ENCODE measurements around the gene TTC29.
"Not testable (repeated sequence)": the region's sequence is repeated elsewhere in the genome, so short reads cannot be mapped to it uniquely, and the experiment has no call there.

Gene TTC29

DNA sequence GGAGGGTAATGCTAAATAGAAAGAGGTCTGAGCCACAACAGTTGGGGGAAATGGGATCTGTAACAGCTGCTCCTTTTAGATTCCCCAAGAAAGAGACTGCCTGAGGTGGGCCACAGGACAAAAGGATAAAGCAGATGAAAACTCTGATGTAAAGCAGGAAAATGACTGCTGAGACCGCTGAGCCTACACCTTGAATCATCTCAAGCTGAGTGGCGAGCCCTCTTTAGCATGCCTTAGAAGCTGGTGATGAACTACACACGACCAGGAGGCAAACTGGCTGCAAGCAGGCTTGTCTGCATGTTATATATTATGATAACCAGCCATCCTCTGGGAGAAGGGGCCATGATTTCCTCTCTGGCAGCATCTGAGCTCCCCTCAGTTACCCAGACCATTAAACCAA is 88.4 kb downstream of the TTC29 start:
- no peak for DNase-seq (ENCODE audit: low read depth in 2 of 2, low spot score in 1 of 2)

GRCh38 chr4:146855761-146856160 is 89.9 kb downstream of the TTC29 start:
- no peak for DNase-seq (ENCODE audit: low read depth in 2 of 2, low spot score in 1 of 2)

GRCh38 chr4:146852360-146852759 is 93.3 kb downstream of the TTC29 start:
- no peak for DNase-seq (ENCODE audit: low read depth in 2 of 2, low spot score in 1 of 2)

GRCh38 chr4:146847345-146847744 is 98.3 kb downstream of the TTC29 start:
- no peak for DNase-seq (ENCODE audit: low read depth in 2 of 2, low spot score in 1 of 2)

GRCh38 chr4:146846882-146847281 is 98.8 kb downstream of the TTC29 start:
- DNase-seq (ENCODE audit: low read depth in 2 of 2, low spot score in 1 of 2): no peak

DNA sequence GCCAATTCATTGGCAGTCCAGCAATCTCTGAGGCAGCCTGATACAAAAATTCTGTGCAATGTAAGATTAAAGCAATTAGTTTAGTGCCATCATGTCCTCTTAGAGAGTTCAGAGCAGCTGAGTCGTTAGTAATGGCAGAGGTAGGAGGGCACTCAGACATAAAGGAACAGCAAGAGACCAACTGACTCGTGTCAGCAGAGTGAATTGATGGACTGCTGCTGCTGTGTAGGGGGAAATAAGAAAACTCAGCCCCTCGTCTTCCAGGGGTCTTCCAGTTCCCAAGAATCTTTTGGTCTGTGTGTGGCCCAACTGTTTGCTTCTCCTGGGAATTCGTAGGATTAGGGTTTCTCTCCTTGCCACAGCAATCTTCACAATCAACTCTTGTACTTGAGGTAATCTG is 100.9 kb downstream of the TTC29 start:
- DNase-seq (ENCODE audit: low read depth in 2 of 2, low spot score in 1 of 2): no peak

GRCh38 chr4:146842876-146843275 is 102.8 kb downstream of the TTC29 start:
- DNase-seq (ENCODE audit: low read depth in 2 of 2, low spot score in 1 of 2): no peak

DNA sequence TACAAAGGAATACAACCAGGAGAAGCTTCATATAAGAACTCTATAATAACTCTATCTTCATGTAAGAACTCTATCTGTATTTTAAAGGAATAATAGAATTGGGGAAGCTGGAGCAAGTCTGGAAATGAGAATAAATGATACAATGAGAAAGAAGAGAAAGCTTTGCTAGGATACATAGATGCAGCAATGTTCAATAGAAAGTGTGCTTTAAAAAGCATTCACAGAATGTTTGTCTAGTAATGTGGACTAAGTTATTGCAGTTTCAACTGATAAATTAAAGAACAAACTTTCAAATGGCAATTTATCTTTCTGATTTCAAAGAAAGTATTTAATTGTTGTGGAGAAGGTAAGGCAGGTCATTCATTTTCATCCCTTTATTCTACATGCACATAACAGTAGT is 104.9 kb downstream of the TTC29 start:
- DNase-seq (ENCODE audit: low read depth in 2 of 2, low spot score in 1 of 2): no peak

DNA sequence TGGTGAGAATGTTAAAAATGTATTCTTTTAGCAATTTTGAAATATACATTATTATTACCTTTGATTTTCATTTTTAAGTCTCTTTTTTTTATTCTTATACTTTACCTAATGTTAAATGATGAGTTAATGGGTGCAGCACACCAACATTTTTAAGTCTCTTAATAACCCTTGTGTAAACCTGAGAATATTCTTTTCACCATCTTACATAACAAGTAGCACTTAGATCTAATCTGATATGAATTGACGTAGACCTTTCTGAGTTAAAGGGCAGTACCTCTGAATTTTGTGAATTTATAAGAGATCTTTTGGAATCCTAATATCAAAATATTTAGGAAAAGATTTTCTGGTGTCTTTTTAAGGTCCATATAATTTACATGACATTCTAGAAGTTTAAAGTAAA is 110.6 kb downstream of the TTC29 start:
- no peak for DNase-seq (ENCODE audit: low read depth in 2 of 2, low spot score in 1 of 2)

DNA sequence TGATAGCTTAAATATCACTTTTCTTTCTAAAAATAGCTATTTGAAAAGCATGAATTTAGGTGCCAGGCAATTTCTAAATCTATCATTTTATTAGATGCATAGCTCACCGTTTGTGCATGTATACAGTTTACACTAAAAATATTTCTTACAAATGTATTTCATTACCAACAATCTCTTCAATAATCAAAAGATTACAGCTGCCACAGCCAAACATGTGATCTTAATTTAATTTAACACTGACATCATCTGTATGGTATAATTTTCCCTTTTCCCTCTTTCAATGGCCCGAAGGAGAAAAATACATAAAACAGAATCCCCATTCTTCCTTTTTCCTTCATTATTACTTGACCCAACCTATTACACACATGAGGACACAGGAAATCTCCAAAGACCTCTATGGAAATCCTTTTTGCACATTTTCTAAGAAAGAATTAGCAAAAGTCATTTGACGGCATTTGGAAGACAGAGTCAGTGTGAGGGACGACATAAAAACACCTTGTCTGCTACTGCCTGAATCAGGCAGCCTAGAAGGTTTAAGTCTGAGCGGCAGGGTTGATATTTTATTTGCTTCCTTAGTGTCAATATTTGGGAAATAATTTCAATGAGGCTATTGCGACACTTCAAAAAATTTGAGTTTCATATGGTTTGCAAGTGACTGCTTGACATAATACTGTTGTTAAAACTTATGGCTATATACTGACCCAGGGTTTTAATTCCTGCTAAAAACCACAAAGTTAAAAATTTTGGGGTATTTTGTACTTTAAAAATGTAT is 111.2 kb downstream of the TTC29 start:
- DNase-seq (ENCODE audit: low read depth in 2 of 2, low spot score in 1 of 2): no peak

DNA sequence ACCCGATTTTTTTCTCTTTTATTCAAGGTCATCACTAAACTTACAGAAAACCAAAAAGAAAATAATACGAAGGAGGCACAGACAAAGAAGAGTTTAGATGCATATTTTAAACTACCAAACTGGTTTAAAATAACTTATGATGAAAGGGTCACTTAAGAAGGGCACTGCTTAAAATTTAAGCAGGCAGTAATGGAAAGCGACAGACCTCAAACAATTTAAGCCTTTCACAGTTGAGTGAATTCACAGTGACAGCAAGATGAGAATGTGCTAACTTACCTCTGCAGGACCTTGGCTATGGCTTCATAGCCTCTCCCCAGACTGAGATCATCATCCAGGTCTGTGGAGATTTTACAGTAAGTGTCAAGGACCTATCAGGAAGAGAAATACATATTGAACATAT is 112.1 kb downstream of the TTC29 start:
- no peak for DNase-seq (ENCODE audit: low read depth in 2 of 2, low spot score in 1 of 2)

- DNase-seq (ENCODE audit: low read depth in 2 of 2, low spot score in 1 of 2): not testable (repeated sequence)
Observed at GRCh38 chr4:146822980-146823379, 122.7 kb downstream of the TTC29 start.

DNA sequence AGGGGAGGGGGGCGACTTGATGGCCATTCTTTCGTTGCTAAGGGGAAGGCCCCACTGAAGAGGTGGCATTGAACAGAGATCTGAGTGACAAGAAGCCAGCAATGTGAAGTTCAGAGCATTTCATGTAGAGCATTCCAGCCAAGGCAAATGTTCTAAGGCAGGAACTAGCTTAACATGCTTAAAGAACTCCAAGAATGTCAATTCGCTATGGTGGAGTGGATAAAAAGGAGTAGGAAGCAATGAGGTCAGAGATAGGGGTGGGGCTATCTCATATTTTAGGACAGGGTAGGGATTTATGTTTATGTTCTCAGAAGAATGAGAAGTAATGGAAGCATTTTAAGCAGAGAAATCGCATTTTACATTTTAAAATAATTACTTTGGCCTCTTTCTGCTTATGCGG is 130.9 kb downstream of the TTC29 start:
- no peak for DNase-seq (ENCODE audit: low read depth in 2 of 2, low spot score in 1 of 2)

GRCh38 chr4:146795711-146796110 is 150.0 kb downstream of the TTC29 start:
- no peak for DNase-seq (ENCODE audit: low read depth in 2 of 2, low spot score in 1 of 2)

DNA sequence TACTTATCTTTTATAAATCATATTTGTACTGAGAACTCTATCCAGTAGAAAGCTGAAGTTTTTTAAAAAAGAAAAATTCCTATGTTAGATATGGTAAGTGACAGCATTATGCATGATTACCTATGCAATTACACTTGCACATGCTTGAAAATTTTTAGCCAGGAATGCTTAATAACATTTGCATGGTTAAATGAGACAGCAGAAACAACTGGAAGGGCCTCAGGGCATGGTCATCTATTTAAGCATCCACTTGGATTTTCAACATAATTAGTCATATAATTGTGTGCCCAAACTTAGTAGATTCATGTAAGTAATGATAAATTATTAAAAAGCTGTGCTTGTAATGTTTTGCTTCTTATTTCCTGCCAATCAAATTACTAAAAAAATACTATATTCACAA is 151.9 kb downstream of the TTC29 start:
- DNase-seq (ENCODE audit: low read depth in 2 of 2, low spot score in 1 of 2): no peak

DNA sequence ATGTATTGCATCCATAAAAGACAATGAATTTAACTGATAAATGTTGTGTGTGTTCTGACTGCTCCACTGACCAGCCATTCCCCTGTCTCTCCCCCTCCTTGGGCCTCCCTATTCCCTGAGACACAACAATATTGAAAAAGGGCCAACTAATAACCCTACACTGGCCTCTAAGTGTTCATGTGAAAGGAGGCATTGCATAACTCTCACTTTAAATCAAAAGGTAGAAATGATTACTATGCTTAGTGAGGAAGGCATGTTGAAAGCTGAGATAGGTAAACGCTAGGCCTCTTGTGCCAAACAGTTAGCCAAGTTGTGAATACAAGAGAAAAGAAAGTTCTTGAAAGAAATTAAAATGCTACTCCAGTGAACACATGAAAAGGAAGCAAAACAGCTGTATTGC is 154.2 kb downstream of the TTC29 start:
- no peak for DNase-seq (ENCODE audit: low read depth in 2 of 2, low spot score in 1 of 2)

- DNase-seq (ENCODE audit: low read depth in 2 of 2, low spot score in 1 of 2): no peak
Observed at GRCh38 chr4:146790515-146790914, 155.1 kb downstream of the TTC29 start.

DNA sequence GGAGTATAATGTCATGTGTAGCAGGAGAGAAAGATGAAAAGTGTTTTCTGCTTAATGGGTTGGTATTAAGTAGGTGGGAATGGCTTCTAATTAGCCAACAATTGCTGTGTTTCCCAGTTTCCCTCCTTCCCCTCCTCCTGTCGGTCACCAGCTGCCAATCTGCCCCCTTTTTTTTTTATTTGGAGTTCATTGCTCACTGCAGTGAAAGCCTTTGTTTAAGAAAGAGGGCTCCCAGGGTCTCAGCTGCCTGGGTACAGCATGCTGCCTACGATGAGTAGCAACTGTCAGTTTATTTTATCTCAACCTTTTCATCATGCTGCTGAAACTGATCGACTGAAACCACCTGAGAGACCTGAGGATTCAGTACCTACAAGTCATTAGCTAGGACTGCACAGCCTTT is 157.9 kb downstream of the TTC29 start:
- DNase-seq (ENCODE audit: low read depth in 2 of 2, low spot score in 1 of 2): no peak

GRCh38 chr4:146776691-146777090 is 169.0 kb downstream of the TTC29 start:
- DNase-seq (ENCODE audit: low read depth in 2 of 2, low spot score in 1 of 2): no peak

GRCh38 chr4:146763560-146763959 is 182.1 kb downstream of the TTC29 start:
- no peak for DNase-seq (ENCODE audit: low read depth in 2 of 2, low spot score in 1 of 2)

- DNase-seq (ENCODE audit: low read depth in 2 of 2, low spot score in 1 of 2): no peak
Observed at GRCh38 chr4:146762016-146762415, 183.6 kb downstream of the TTC29 start.

DNA sequence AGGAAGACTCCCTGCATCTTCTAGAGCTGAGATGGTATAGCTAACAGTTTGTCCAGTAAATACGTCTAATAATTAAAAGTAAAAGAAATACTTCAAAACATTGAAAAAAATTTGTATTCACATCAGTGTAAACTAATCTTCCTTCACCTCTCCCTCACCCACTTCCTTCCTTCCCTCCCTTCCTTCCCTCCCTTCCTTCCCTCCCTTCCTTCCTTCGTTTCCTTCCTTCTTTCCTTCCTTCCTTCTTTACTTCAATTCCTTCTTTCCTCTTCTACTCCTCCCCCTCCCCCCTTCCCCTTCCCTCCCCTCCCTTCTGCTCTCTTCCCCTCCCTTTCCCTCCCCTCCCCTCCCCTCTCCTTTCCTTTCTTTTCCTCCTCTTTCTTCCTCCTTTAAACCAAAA is 203.2 kb downstream of the TTC29 start:
- no peak for DNase-seq (ENCODE audit: low read depth in 2 of 2, low spot score in 1 of 2)

DNA sequence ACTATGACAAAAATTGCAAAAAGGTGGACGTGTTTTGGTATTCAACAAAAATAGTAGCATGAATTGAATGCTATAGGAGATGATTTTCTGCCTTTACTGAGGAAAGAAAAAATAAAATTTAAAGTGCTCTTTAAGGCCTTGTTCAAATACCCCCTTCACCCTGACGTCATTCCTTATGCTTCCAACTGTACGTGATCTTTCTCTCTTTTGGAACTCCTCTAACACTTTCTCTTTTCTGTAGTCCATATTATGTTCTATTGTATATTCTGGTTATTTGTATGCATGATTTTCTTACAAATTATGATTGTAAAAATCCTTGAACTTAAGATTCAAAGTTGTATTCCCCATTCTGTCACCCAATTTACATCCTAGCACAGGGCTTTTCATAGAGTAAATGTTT is 206.5 kb downstream of the TTC29 start:
- DNase-seq (ENCODE audit: low read depth in 2 of 2, low spot score in 1 of 2): no peak
